ENCODE measurements around the gene FADS3.

DNA sequence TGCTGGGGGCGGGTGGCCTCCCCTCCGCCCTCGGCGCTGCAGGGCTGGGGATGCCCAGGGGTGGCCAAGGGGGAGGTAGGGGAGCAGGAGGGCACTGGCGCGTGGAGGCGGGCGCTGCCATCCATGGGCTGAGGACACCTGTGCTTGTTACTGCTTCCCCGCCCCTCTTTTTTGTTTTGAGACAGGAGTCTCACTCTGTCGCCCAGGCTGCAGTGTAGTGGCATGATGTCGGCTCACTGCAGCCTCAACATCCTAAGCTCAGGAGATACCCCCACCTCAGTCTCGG is 683 bp upstream of the FADS3 start:
- TF ChIP-seq SPI1 (IDR thresholded peaks at IDR 0.05; ENCODE audit: low read depth, low read length) (no peak), POLR2A (IDR thresholded peaks at IDR 0.05; ENCODE audit: low read depth, low read length) (no peak), POLR2AphosphoS5 (IDR thresholded peaks at IDR 0.05; ENCODE audit: low read depth, low read length) (no peak), PAX5 (IDR thresholded peaks at IDR 0.05; ENCODE audit: insufficient read depth, low read length, severe bottlenecking) (no peak)
